HG03064 (cell line): ENCODE measurements around the gene SSX4B.
"Not testable (repeated sequence)": the region's sequence is repeated elsewhere in the genome, so short reads cannot be mapped to it uniquely, and the experiment has no call there.

Experiments used
- ATAC-seq: cut with Tn5 transposase; IDR thresholded peaks from one replicate; pipeline ENCODE4 v1.9.1; 2021; ENCODE audit warnings: low read depth; ENCODE audit not compliant: unreplicated experiment

Gene SSX4B, protein sequence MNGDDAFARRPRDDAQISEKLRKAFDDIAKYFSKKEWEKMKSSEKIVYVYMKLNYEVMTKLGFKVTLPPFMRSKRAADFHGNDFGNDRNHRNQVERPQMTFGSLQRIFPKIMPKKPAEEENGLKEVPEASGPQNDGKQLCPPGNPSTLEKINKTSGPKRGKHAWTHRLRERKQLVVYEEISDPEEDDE

GRCh38 chrX:48411860-48412259 is at the start of gene SSX4B:
Gene SSX4B, minus strand, starts transcription at chrX:48411960. Its CDS starts 588 bp downstream, at chrX:48411372.
- ATAC-seq, result not testable (repeated sequence)

- ATAC-seq, result no peak
Measured at GRCh38 chrX:48460606-48461005, 48.8 kb upstream of the SSX4B start.

DNA sequence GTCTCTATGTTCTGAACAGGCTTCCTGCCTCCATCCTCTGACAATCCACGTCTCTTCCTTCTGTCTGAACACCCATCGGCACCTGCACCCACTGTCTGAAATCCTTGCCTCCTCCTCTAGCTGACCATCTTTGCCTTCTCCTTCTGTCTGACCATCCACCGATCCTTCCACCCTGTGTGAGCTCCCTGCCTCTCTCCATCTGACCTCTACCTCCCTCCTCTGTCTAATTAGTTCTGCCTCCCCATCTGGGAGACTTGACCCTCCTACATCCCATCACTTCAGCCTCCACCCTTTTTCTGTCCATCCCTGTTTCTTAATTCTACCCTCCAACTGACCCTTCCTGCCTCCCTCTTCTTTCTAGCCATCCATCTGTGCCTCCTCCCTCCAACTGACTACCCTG is 48.3 kb upstream of the SSX4B start:
- ATAC-seq, result no peak

GRCh38 chrX:48459483-48459882 is 47.7 kb upstream of the SSX4B start:
- ATAC-seq, result no peak

- ATAC-seq, result no peak
Measured at GRCh38 chrX:48458711-48459110, 47.0 kb upstream of the SSX4B start.

DNA sequence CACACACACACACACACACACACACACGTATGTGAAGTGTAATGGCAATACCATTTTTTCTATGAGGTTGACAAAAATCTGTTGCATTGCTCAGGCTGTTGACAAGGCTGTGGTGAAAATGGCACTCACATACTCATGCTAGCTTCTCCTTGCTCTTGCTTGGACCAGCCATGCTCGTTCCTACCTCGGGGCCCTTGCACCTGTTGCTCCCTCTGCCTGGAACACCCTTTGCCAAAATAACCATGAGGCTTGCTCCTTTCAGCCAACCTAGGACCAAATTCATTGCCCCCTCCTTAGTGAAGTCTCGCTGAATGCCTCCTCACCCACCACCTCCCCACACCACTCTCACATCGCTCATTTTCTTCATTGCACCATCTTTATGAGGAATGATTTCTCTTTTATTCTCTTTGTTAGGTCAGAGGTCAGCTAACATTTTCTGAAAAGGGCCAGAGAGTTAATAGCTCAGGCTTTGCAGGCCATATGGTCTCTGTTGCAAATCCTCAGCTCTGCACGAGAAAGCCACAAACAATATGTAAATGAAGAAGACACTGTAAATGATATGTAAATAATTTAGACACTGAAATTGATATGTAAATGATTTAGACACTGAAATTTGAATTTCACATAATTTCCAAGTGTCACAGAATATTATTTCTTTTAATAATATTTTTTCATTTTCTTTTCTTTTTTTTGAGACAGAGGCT is 45.0 kb upstream of the SSX4B start:
- no peak for ATAC-seq

DNA sequence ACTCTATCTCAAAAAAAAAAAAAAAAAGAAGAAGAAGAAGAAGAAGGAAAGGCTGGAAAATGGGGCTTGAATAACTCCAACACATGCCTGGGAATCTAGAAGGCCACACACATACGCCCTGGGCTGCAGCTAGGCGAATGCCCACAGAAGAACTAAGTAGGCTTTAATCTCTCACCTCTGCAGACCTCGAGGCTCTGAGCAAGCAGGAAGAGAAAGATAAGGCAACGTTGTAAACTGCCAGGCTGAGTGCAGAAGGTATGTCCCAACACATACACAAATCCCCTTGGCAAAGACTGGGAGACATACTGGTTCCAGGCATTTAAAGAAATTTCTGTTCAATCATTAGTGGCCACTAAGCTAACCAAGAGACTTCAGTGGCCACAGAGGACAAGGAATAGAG is 39.9 kb upstream of the SSX4B start:
- no peak for ATAC-seq

DNA sequence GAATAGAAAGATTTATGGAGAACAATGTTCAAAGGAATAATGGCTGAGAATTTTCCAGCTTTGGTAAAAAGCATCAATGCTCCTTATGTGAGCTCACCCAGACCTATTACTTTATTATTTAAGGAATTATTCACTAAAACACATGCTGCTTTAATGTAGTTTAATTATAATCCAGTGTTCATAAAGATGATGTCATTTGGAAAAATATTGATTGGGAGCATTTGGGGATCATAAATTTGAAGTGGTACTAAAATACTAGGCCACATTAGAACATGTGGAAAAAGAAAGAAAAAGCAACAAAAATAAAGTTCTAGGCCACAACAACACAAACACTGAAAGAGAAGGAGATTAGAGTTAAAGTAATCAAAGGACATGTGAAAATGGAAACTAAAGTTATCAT is 38.3 kb upstream of the SSX4B start:
- no peak for ATAC-seq

DNA sequence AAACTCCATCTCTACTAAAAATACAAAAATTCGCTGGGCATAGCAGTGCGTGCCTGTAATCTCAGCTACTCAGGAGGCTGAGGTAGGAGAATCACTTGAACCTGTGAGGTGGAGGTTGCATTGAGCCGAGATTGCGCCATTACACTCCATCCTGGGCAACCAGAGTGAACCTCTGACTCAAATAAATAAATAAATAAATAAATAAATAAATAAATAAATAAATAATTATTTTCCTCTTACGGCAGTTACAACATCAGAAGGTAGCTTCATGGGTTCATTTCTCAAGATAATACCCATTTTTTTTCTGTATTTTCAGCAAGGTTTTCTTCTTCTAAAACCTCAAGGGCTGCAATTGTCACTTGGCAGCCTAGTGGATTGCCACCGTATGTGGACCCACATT is 35.4 kb upstream of the SSX4B start:
- not testable (repeated sequence) for ATAC-seq

DNA sequence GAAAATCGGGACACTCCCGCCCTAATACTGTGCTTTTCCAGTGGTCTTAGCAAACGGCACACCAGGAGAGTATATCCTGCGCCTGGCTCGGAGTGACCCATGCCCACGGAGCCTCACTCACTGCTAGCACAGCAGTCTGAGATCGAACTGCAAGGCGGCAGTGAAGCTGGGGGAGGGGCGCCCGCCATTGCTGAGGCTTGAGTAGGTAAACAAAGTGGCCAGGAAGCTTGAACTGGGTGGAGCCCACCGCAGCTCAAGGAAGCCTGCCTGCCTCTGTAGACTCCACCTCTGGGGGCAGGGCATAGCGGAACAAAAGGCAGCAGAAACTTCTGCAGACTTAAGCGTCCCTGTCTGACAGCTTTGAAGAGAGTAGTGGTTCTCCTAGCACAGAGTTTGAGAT is 22.0 kb upstream of the SSX4B start:
- not testable (repeated sequence) for ATAC-seq

- ATAC-seq, result not testable (repeated sequence)
Measured at GRCh38 chrX:48430166-48430565, 18.4 kb upstream of the SSX4B start.

- ATAC-seq, result not testable (repeated sequence)
Measured at GRCh38 chrX:48429606-48430005, 17.8 kb upstream of the SSX4B start.

DNA sequence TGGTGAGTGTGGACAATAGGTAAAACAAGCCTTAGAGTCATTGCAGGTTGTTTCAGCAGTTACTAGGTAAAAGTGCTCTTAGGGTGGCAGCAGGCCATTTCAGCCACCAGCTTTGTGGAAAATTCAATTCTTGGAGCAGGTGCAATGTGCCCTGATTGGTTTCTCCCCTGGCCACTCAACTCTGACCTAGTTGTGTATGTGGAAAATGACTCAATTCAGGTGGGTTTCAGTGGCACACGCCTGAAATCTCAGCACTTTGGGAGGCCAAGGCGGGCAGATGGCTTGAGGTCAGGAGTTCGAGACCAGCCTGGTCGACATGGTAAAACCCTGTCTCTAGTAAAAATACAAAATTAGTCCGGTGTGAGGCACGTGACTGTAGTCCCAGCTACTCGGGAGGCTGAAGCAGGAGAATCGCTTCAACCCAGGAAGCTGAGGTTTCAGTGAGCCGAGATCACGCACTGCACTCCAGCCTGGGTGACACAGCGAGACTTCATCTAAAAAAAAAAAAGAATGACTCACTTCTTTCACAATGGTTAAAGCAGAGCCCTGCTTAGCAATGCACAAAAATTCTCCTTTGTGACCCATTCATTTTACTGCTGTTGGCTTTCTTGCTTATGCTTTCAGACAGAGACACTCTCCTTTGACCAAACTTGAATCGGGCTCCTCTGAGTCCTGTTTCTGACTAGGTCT is 15.4 kb upstream of the SSX4B start:
- not testable (repeated sequence) for ATAC-seq

- ATAC-seq, result not testable (repeated sequence)
Measured at GRCh38 chrX:48397825-48398224, 13.9 kb downstream of the SSX4B start.

DNA sequence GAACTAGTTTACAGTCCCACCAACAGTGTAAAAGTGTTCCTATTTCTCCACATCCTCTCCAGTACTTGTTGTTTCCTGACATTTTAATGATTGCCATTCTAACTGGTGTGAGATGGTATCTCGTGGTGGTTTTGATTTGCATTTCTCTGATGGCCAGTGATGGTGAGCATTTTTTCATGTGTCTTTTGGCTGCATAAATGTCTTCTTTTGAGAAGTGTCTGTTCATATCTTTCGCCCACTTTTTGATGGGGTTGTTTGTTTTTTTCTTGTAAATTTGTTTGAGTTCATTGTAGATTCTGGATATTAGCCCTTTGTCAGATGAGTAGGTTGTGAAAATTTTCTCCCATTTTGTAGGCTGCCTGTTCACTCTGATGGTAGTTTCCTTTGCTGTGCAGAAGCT is 14.8 kb downstream of the SSX4B start:
- ATAC-seq, result not testable (repeated sequence)

GRCh38 chrX:48383239-48383638 is 28.5 kb downstream of the SSX4B start, which contains the start of gene SSX4:
Gene SSX4, plus strand, starts transcription at chrX:48383539. Its CDS starts 515 bp downstream, at chrX:48384054.
- not testable (repeated sequence) for ATAC-seq

DNA sequence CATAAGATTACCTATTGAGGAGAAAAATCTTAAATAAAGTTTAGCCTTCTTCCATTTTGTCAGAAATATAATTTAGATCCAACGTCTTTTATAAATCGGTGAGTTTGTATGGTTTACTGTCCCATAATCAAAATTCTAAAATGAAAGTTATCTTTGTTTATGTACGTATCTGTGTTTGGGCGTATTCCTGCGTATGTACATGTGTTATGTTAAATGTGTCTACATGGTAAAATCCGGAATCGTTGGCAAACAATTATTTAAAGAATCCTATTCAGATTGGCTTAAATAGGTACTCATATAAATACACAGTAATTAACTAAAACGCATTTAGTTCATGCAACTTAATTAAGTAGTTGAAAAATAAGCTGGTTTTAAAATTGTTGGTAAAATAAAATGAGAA is 41.4 kb downstream of the SSX4B start:
- ATAC-seq, result not testable (repeated sequence)

DNA sequence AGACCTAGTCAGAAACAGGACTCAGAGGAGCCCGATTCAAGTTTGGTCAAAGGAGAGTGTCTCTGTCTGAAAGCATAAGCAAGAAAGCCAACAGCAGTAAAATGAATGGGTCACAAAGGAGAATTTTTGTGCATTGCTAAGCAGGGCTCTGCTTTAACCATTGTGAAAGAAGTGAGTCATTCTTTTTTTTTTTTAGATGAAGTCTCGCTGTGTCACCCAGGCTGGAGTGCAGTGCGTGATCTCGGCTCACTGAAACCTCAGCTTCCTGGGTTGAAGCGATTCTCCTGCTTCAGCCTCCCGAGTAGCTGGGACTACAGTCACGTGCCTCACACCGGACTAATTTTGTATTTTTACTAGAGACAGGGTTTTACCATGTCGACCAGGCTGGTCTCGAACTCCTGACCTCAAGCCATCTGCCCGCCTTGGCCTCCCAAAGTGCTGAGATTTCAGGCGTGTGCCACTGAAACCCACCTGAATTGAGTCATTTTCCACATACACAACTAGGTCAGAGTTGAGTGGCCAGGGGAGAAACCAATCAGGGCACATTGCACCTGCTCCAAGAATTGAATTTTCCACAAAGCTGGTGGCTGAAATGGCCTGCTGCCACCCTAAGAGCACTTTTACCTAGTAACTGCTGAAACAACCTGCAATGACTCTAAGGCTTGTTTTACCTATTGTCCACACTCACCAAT is 43.9 kb downstream of the SSX4B start:
- not testable (repeated sequence) for ATAC-seq

DNA sequence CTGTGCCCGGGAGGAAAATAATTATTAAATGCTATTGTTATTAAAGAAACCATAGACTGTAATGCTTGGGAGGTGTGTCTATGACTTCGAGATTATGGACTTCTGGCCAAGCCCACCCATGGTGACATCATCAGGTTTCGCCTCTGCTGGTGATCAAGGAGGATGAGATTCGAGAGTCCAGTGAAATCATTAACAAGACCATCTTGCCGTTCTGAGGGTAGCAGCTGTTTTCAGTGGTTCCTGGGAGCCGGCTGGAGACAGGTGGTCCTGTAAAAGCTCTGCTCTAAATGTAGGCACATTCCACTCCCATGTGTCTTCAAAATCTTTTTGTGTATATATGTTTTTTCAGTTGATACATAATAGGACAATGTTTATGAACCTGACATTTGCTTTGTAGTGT is 52.5 kb downstream of the SSX4B start:
- not testable (repeated sequence) for ATAC-seq

- no peak for ATAC-seq
Measured at GRCh38 chrX:48357681-48358080, 54.1 kb downstream of the SSX4B start.
